Activated CD4-positive, alpha-beta T cell treated with anti-CD3 and anti-CD28 coated beads, Interleukin-2, amount 50 U/mL, for 4 hours (primary cell): ENCODE measurements around the gene CD38.

Source experiments
- DNase-seq, 2 experiments: peaks; one replicate each; pipeline ENCODE4 v3.0.0-alpha.2; 2020

Gene CD38

DNA sequence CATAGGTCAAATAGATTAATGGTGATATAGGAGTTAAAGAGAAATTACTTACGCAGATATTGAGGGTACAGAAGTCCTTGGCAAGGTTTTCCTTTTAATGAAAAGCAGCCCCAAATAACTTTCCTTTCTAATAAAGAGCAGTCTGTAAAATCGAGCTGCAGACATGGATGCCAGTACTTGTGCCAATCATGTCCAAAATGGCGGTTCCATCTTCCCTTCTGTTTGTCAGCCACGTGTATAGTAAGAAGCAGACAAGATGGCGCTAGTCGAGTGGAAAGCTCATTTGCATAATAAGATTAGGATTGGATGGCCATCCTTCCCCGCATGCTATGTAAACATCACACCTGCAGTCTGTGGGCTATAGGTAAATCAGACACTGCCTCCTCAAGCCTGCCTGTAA, 92.0 kb downstream of the CD38 start:
- no peak for DNase-seq

DNA sequence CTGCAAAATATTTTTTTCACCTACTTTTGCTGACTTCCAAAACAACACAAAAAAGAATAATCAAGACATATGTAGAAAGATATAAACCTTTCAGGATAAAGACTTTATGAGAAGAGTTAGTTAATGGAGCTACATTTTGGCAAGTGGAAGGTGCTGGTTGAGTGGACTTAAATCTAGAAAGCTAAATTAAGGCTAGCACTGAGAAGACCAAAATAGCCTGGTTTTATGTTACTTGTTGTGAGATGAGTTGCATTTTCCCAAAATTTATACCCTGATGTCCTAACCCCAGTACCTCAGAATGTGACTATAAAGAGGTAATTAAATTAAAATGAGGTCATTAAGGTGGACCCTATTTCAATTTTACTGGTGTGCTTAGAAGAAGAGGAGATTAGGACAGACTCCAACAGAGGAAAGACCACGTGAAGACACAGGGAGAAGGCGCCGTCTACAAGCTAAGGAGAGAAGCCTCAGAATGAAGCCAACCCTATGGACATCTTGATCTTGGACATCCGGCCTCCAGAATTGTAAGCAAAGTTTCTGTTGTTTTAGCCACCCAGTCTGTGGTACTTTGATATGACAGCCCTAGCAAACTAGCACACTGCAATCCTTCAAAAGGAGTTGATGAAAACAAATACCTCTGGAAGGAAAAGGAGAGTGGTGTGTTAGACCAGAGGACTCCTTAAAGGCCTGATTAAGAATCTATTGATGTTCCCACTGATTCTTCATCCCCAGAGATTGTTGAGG, 93.0 kb downstream of the CD38 start:
- DNase-seq = no peak

DNA sequence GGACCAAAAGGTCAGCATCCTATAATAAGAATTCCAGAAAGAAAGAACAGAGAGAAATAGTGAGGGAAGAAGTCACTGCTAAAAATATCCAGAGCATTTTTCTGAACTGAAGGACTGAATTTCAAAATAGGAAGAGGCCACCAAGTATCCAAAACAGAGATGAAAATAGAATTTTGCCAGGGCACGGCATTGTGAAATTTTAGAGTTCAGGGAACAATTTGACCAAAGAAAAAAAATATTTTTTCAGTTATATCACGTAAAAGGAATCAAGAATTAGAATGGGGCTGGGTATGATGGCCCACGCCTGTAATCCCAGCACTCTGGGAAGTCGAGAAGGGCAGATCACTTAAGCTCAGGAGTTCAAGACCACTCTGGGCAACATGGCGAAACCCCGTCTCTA, 95.0 kb downstream of the CD38 start:
- no peak for DNase-seq

DNA sequence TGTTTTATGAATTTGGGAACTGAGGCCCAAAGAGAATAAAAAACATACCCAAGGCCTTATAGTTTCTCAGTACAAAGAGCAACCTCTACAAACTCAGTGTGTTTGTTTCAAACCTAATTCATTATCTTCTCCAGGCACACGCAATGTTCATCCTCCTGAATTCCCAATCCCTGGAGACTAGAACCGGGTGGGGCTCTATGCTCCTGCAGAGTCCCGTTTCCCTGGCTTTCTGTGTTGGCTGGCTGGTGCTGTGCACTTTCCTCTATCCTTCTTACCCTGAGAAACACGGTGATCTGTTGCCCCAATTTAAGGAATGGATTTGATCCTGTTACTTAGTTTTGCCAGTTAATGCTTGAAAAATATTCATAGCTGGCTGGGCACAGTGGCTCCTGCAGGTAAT, 96.5 kb downstream of the CD38 start:
- DNase-seq = no peak

DNA sequence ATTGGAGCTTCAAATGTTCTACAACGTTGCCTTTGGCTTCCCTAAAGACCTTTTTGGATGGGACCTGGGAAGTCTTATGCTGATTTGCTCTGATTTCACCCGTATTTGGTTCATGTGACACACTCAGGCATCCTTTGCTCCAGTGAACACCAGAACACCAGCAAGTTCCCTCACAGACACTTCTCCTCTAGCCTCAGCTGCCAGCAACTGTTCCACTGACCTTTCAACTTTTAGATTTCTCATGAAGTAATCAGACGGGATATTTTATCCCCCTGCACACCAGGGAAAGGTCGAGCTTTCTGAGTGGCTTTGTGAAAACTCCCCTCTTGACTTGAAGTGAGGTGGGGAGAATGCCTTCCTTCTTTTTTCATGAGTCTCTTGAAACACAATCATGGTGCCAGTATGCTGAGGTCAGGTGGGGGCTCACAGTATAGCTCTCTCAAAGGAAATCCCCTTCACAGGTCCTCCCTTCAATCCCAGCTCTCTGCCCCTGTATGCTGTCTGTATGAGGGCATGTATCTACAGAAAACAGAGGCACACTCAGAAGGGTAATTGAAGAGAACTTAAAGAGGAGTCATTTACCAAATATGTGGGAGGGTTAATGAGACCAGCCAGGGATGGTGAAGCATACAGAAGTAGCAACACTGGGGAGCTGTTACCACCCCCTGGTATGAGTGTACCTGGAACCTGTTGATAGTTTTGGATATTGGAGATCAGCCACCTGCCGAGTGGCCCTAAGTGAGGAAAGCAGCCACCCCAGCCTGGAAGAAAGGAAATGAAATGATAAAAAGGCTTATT, 97.7 kb downstream of the CD38 start:
- DNase-seq = no peak

DNA sequence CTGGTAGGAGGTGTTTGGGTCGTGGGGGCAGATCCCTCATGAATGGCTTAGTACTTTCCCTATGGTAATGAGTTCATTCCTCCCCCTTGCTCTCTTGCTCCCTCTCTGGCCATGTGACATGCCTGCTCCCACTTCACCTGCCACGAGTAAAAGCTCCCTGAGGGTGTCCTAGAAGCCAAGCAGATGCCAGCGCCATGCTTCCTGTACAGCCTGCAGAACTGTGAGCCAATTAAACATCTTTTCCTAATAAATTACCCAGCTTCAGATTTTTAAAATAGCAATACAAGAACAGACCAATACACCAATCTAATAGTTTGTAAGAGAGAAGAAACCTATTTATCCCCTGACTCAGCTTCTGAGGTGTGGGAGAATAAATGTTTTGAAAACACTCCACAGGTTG, 99.9 kb downstream of the CD38 start:
- DNase-seq = no peak

DNA sequence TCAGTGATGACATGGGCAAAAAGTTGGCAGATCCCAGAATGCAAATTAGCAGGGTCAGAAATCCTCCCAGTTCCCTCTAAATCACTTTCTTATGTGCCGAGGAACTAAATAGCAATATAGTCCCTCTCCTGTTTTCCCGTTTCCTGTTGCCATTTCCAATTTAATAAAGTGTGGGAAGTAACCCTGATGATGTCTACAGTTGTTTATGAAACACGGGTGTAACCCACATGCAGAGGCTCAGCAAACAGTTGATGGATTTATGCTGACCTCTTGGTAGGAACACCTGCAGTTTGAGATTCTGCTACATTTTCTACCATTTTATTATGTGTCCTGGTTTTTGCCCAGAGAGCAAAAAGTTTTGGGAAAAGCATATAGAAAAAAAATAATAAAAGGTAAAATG, 103.7 kb downstream of the CD38 start:
- no peak for DNase-seq

DNA sequence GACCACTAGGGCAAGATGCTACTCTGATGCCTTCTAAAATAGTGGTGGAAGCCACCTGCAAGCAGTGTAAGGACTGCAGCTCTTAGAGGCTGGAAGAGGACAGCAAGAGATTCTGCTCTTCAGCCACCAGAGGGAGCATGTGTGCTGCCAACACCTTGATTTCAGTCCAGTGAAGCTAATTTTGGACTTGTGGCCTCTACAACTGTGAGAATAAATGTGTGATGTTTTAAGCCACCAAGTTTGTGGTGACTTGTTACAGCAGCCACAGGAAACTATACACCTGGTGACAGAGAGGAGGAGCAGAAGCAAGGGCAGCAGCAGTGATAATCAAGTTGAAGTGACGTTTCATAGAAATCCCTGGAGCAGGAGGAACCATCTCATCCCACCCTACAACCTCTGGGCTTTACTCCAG, 104.6 kb downstream of the CD38 start:
- DNase-seq = peak; percentile 9 to 11

DNA sequence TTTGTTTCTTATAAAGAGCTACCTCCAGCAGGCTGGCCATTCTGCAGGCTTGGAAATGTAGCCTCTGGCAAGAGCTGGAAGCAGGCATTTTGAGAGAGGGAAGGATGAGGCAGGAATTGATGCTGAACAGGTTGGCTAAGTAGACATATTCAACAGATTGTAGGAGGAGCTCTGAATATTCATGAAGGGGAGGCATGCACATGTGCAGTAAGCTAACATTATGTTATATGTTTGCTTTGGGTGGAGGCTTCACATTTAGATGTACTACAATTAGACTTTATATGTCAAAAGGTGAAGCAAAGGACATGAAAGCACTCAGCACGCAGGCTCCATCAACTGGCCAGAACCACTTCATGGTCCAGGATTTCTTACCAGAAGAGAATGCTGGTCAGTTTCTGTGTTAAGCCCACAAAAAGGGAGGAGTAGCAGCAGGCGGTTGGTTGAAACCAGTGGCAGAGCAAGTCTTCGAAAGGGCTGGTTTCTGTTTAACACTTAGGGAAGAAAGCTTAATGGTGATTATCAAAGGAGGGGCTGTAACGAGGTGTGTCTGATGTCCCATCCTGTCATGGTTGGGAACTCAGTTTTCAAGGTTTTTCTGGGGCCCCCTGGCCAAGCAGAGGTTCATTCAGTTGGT, 105.6 kb downstream of the CD38 start:
- DNase-seq = no peak

DNA sequence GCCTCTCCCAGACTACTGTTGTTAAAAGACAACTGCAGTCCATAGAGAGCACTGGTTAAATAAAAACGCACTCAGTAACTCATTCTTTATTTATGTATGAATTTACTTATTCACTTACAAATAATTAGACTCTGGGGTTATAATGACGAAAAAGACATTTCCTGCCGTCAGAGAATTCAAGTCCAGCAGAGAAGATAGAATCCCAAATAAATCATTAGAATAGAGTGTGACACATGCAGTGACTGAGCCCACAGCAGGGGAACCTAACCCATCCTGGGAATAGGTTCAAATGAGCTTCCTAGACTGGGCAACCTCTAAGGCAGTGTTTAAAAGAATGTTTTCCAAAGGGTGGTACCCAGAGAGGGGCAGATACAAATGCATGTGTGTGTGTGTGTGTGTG, 106.5 kb downstream of the CD38 start:
- no peak for DNase-seq

DNA sequence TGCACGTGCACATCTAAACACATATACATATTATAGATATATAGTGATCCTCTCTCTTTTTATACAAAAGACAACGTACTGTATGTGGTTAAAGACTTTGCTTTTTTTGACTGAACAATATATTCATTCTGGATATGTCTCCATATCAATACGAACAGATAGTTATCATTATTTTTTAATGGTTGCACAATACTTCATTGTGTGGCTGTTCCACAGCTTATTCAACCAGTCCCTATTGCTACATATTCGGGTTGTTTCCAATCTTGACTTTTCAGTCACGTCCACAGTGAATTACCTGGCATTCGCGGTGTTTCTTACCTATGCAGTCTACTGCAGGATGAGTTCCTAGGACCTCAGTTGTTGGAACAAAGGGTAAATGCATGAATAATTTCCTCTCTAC, 107.3 kb downstream of the CD38 start:
- no peak for DNase-seq

DNA sequence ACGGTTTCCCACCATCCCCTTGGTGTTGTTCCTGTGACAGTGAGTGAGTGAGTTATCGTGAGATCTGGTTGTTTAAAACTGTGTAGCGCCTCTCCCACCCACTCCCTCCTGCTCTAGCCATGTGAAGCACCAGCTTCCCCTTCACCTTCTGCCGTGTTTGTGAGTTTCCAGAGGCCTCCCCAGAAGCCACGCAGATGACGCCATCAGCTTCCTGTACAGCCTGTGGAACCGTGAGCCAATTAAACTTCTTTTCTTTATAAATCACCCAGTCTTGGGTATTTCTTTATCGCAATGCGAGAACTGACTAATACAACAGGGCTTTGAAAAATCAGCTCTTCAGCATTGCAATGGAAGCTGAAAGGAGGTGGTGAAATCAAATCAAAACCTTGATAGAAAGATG, 110.4 kb downstream of the CD38 start:
- no peak for DNase-seq

DNA sequence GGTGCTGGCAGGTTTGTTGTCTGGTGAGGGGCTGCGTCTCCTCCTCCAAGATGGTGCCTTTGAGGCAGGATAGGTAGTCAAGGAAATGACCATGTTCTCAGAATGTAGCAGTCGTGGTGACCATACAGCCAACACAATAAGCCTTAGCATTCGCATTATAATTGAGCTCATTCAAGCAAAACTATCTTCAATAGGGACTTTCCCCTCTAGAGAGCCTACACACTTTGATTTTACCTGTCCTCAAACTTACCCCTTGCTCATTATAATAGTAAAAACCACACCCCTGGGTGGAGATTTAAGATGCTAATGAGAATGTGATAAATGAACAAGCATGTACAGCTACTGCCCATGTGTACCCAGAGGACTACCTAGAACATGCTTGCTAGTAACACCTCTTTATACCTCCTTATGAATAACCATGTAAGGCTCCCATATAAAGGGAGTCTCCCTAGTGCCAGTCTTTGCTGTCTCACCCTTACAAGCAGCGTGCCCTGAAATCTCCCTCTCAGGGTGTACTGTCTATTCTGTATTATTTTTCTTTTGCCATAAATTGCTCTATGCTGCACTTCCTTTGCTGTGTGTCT, 112.2 kb downstream of the CD38 start:
- DNase-seq = no peak

DNA sequence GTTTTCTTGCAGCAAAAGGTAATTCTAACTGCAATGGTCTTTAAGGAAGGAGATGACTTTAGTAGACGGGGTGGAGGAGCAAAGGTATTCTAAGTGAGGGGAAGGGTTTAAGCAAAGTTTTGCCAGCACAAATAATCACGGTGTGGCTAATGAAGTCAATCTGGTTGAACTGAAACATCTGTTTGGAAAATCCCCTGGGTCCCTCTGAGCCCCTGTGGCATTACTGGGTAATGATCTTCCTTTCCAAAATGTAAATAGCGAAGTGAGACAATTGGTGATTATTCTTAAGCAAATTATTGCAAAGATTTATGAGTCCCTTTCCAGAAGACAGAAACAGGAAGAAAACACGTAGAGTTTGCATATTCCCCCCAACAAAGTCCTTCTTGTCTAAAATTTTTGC, 113.2 kb downstream of the CD38 start:
- no peak for DNase-seq

DNA sequence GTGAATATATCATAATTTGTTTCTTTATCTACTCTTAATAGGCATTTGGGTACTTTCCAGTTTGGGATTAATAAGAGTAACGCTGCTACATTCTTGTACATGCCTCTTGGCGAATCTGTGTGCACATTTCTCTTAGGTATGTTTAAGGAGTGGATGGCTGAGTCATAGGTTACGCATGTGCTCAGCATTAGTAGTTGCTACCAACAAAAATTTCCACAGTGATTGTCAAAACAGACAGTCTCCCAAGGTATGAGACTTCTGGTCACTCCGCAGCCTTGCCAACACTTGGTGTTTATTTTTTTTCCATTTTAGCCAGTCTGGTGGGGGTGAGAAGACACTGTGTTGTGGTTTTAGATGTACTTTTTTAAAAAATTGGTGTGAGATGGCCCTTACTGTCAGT, 115.8 kb downstream of the CD38 start:
- DNase-seq = no peak

DNA sequence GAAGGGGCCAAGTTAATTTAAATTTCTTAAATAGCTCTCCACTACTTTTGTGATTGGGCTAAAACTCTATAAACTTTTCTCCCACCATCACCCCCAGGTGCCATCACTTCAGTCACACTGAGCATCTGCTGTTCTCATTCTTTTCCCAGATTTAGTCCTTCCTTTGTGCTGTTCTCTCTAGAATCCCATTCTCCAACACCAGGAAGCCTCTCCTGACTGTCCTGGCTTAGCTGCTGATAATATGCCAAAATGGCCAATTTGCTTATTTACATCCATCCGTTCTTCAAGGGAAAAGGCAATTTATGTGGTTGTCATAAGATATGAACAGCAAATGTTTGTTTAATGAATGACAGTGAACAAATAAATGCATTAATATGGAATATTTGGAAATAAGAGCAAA, 116.3 kb downstream of the CD38 start:
- DNase-seq = no peak

DNA sequence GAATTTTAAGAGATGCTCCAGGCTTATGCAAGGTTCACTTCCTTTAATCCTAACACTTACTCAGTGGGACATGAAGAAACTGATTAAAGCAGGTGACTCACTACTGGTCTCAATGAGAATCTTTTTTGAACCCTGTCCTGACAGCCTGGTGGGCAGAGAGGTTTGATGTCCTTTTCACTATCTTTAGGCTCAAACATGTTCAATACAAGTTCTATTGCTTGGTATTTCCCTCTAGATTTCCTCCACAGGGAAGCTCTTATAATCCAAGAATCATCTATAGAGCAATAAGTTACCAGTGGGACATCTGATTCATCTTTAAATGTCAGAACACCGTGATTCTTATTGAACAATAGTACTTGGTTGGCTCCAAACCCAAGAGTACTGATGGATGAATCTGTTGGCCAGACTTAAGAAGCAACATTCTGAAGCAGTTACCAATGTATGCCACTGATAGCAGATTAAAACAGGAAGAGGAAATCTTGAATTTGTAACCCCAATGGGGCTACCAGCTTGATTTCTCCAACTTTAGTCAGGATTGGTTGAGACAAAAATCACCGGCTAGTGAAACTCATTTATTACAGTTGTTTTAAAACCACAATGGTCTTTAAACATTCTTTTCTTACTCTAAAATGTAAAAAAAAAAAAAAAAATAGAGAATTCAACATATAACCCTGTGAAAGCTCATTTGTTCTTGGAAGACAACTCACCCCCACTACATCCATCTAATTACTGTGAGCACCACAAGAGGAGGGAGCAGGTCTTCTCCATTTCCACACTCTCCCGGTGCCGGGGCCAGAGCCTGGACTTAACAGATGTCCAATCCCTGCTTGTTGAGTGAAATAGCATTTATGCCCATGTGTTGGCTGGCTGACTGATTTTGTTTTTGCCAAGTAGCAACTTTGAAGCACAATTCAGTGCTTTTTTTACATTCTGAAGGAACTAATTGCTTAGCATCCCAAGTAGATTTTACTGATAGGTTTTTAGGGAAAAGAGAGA, 117.1 kb downstream of the CD38 start:
- no peak for DNase-seq

DNA sequence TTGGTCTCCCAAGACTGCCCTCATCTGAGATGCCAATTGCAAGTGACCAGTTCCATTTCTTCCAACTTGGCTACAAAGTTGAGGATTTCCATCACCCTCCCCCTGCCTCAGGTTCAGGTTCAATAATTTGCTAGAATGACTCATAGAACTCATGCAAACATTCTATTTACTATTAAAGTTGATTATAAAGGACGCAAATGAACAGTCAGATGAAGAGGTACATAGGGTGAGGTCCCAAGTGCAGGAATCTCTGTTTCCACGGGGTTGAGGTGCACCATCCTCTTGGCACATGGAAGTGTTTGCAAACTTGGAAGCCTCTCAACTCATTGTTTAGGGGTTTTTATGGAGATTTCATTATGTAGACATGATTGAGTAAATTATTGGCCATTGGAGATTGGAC, 119.4 kb downstream of the CD38 start:
- DNase-seq = no peak

DNA sequence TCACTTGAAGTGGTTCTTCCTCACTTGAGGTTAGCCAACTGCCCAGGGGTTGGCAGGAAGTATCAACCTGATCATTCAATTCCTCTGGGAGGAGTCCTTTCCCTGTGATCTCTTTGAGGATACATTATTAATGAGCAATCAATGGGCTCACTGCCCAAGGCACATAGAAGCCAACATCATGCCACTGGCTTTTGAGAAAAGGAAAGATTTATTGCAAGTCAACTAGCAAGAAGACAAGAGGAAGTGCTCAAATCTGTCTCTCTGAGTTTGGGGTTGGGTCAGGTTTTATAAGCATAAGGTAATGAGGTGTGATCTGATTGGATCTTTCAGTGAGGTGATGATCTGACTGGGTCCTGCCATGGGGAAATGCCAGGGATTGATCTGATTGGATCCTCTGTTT, 120.8 kb downstream of the CD38 start:
- DNase-seq = no peak

DNA sequence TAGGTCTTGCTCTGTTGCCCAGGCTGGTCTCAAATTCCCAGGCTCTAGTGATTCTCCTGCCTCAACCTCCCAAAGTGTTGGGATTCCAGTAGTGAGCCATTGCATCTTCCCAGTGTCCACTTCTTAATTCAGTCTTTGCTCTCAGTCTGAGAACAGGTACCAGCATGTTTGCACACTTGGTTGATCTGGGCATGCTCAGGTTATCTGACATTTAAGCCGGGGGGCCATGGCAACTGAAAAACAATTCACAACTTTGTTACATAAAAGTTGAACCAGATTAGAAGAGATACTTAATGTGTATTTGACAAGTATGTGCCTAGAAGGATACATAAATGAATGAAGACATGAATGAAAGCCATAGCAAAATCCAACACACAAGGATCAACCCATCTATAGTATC, 121.4 kb downstream of the CD38 start:
- no peak for DNase-seq

DNA sequence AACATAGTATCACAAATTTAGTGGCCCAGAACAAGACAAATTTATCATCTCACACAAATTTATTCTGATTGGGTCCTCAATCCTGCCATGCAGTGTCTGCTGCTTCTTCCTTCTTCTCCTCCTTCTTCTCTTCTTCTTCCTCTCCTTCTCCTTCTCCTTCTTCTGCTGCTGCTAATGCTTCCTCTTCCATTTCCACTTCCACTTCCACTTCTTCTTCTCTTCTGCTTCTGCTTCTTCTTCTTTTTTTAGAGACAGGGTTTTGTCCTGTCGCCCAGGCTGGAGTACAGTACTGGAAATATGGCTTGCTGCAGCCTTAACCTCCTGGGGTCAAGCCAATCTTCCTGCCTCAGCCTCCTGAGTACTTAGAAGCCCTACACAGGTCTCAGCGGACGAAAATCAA, 122.9 kb downstream of the CD38 start:
- DNase-seq = no peak

DNA sequence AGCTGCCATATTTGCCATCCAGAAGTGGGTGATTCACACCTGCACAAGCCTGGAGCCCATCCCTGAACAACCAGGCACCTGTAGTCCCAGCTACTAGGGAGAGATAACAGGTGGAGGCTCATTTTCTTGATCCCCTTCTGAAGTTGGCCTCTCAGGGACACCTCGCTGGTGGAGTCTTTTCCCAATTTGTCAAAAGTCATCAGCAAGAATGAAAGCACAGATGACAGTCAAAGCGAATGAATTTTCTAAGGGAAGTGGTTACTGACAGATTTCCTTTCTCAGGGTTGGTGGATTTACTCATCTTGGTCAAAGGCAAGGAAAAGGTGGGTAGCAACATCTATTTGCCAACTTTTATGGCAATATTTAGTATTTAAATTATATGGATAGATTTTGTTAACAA, 123.9 kb downstream of the CD38 start:
- DNase-seq = no peak

DNA sequence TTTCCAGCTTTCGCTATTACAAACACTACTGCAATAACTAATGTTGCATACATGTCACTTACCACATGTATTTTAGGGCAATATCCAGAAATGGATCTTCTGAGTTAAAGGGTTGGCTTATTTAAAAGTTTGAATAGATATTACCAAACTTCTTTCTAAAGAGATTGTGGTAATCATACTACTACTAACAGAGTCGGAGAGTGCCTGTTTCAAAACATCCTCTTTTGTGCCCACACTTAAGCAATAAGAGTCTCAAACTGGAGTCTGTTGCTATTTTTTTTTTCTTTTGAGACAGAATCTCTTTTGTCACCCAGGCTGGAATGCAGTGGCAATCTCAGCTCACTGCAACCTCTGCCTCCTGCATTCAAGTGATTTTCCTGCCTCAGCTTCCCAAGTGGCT, 124.6 kb downstream of the CD38 start:
- no peak for DNase-seq
